NCI-H2196 (cell line): ENCODE results near the gene SPTLC3.

ENCODE experiments used
- DNase-seq: peaks from one replicate; lab custom pipeline; 2025; ENCODE audit not compliant: unreplicated experiment; lab: John Stamatoyannopoulos, UW

Gene SPTLC3

DNA sequence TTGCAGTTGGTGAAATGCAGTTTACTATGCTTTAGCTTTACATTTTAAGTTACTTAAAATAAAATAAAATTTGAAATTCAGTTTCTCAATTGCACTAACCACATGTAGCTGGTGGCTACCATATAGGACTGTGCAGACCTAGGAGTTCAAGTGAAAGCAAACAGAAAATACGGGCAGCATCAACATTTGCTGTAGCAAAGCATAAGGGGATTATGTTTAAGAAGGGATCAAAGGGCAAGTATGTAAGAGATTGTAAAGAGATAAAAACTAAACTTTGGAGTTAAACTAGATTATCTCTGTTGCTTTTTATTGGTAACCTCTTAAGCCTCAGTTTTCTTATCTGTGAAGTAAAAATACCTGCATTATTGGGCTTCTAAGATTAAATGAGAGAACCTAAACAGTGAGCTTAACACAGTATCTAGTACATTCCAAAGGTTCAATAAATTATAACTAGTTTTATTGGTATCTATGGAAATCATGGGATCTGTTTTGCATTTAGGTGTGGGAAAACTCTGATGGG lies 81.2 kb downstream of the SPTLC3 start:
- DNase-seq, result no peak

DNA sequence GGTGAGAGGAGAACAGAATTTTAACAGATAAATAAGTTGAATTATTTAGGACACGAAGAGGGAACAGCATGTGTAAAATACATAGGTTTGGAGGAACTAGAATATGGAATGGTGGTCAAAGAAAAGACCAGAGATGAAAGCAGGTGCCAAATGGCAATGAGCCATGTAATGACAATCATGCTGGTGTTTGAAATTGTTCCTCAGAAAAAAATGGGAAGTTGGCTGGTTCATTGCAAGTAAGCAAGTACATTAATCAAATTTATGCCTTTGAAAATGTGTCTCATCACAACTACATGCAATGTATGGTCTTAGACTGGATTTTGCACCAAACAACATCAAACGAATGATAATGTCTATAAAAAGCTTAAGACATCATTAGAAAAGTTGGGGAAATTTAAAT lies 83.3 kb downstream of the SPTLC3 start:
- DNase-seq, result no peak

DNA sequence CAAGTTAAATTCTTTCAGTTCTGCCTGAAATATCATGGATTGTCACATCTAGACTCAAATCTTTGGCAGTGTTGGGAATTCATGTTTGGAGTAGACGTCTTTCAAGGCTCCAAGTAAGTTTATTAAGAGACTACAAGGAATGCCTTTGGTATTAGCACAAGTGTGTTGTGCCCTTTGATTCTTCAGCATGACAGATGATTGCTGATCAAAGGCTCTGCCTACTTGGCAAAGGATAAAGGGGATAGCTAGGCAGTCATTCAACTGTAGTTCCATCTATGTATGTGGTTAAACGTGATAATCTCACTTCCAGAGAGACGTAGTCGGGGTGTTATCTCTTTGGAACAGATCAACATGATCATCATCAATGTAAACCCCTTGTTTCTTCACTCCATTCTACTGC lies 86.2 kb downstream of the SPTLC3 start:
- no peak for DNase-seq

DNA sequence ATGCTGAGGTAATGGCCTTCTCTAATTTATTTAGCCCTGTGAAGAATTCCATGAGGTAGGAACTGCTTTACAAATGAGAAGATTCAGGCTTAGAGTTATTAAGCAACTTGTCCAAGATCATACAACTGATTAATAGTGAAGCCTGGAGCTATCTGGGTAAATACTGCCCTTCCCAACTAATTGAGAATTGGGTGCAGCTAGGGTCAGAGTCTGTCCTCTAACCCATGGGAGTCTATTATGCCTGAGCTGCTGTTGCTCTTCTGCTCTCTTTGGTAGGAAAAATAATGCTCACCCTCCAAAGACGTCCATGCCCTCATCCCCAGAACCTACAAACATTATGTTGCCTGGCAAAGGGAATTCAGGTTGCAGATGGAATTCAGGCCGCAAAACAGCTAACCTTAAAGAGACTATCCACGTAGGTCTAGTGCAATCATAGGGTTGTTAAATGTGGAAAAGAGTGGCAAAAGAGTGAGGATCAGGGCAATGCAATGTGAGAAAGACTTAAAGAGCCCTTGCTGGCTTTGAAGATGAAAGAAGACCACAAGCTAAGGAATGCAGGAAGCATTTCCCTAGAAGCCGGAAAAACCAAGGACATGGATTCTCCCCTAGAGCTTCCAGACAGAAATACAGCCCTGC lies 90.1 kb downstream of the SPTLC3 start:
- DNase-seq, result no peak

DNA sequence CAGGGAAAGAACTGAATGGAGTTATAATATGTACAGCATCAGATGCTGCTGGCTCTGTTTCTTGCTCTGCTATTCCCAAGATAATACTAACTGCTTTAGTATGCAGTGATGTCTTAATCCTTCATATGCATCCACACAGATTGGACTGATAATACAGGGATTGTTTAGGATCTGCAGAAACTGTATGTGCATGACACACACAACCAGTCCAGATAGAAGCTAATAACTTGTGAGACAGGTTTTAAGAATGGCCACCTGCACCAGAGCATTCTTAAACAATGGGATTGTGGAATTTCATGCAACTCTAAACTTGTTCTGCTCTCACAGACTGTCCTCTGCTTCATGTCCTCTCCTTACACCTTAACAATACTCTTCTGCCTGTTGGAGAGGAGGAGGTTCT lies 90.9 kb downstream of the SPTLC3 start:
- no peak for DNase-seq

DNA sequence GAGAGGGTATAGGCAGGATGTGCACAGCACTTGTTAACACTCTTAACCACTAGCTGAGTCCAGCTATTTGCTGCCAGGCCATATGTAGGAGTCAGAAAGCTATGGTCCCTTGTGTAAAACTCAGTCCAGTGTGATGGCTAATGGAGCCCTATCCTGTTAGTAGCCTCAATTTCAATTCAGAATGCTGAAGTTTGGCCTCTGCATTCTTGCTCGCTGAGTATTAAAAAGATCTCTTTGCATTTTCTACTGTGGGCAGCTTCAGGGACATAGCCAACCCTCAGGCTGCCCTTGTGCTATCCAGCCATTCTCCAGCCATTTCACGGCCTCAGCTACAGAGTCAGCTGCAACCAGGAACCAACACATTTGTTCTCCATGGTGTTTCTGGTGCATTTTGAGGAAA lies 92.5 kb downstream of the SPTLC3 start:
- no peak for DNase-seq

DNA sequence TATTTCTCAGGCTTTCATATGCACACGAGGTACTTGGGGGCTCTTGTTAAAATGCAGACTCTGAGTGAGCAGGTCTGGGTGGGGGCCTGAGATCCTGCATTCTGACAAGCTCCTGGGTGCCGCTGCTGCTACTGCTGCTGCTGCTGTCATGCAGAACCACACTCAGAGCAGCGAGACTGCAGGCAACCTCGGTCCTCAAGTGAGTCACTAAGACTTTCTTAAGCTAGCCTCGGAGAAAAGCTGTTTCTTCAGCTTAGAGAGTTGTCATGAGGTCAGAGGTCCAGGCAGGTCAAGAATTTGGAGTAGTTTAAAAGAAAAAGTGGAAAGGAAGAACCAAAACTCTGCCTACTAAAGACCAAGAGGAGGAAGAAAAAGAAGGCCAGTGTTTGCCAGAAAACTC lies 92.9 kb downstream of the SPTLC3 start:
- DNase-seq, result no peak

DNA sequence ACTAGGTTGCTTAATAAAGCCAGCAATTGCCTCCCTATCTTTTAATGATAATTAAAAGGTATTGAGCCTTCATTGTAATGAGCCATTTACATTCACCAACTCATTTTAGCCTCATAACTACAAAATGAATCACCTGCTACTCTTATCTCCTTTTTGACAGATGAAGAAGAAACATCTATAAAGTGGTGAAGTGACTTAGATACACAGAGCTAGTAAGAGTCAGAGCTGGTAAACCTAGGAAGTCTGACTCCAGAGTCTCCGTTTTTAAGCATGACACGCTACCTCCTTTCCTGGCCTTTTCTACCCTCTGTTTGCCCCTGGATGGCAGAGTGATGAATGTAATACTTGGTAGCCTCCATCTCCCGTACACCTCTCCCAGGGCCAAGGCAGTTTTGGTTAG lies 93.5 kb downstream of the SPTLC3 start:
- no peak for DNase-seq

DNA sequence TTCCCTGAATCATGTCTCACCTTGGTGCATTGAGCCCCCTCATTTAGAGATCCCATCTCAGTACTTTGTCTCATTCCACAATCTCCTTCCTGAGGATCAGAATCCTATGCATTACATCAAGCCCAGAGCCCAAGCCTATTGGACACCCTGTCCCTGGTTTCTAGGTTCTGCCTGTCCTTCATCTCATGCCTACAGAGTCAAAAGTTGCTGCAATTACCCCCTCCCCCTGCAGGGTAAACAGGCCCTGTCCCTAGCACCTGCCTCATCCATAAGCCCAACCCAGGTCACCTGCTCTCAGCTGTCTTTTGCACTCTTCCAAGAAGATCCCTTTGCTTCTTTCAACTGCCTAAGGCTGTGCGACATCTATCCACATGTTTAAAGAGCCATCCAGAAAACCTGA lies 93.9 kb downstream of the SPTLC3 start:
- DNase-seq, result no peak

DNA sequence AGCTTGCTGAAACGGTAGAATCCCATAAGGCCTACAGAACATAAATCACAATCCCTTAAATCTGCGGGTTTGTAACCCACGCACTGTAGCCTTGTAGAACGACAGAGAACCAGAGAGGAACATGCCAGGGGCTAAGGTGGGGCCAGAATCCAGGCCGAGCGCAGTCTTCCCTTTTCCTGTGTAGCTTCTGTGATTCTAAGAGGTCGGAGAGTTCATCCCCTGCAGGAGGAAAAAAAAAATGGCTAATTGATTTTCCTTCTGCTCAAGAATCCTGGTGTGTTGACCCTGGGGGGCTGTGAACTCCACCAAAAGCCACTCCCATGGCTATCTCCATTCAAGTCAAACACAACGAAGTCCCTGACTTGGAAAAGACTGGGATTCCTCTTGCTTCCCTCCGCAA lies 96.3 kb downstream of the SPTLC3 start:
- no peak for DNase-seq

DNA sequence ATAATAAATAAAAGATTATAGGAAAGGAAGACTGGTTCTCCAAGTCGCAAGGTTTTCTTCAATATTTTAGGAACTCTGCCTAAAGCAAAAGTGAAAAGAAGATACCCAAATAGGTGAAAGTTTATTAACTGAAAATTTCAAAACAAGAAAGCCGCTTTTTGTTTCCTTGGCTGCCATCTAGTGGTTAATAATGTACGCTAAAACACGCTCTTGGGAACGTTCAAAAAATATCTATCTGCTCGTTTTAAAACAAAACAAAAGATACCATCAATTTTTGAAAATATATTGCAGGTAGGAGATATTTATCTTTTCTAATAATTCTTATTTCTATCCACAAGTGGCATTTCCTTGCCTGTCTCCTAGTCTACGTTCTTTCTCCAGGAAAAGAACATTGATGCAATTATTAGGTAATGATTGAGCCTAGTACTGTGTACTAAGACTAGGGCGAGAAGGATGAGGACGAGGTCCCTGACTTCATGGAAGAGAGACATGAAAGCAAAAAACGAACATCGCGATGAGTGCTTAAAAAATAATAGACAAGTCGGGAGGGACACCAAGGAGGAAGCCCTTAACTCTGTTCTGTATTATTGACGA lies 97.2 kb downstream of the SPTLC3 start:
- DNase-seq, result peak; percentile 44

DNA sequence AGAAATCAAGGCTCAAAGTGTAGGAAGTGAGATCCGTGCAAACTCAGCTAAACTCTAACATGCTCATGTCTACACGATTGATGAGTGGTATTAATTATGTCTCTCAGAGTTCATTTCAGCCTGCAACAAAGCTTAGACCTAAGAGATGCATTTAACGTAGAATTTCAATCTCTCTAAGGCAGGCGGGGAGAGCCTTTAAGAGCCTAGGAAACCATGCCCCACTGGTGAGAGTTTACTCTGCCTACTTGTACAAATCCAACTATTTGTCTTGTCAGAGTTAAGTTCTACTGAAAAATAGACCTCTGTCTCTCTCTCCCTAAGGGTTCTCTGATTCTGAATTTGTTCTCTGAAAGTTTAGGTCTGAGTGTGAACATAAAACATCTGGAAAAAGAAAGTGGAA lies 100.9 kb downstream of the SPTLC3 start:
- DNase-seq, result no peak

DNA sequence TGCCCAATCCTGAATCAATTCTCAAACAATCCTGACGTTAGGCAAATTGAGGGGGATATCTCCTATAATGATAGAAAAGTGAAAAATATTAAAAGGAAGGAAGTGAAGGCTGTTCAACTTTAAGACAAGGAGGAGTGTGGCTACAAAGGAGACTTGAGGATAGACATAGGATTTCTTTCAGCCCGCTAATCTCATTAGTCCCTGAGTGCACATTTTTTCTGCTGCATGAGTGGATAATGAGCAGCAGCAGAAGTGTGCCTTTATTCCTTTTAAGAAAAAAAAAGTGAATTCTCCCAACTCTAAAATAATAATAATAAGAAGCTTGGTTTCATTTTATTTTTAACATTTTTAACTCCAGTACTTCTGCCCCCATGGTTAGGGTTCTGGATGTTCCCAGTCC lies 102.0 kb downstream of the SPTLC3 start:
- DNase-seq, result no peak

DNA sequence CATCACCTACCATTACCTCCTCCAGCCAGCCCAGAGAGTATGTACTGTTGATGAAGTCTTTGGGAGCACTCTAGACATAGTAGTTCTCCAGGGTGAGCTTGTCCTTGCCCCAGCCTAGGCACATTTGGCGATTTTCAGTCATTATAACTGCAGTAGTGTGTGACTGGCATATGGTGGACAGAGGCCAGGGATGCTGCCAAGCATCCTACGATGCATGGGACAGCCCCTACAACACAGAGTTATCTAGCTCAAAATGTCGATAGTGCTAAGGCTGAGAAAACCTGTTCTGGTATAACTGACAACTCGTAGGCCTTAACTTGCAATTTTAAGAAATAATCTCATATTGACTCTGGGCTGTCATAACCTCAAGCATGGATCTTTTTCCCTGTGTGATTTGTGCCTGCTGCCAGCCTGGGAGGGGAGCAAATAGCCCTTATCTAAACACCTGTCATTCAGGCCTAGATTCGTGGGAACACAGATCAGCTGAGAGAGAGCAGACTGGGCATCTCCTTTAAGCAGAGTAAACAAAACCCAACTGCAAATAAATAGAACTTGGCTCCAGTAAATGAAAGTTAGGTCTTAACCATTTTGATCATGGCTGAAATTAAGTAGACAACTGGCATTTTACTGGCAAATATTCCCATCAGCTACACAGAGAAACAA lies 102.6 kb downstream of the SPTLC3 start:
- DNase-seq, result no peak

DNA sequence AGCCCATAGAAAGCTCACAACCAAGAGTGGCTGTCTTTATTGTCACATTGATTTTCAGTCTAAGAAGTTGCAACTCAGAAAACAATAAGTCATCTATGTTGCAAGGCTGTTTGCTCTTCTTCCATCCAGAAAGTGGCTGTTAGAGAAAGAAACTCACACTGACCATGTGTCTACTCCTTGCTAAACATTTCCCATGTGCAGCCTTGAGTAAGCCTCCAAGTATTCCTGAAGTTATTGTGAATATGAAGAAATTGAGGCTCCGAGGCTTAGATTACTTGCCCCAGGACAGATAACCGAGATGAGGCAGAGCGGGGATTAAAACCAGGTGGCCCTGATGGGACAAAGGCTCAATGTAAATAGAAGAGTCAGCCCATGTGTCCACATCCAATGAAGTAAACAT lies 105.0 kb downstream of the SPTLC3 start:
- DNase-seq, result no peak

DNA sequence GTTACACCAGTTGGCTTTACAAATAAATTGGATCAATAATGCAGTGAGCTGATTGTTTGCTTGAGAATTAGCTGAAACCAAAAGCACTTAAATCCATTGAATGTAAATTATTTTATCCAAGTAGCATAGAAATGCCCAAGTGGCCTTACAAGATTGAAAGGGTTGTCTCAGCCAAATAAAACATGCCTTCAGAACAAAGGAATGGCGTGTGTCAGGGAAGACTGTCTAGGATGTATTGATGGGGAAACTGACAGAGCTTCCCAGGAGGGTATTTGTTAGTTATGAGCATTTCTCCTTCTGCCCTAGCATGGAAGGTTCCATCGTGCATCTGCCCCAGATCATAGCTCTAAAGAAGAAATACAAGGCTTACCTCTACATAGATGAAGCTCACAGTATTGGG lies 108.4 kb downstream of the SPTLC3 start:
- DNase-seq, result no peak

DNA sequence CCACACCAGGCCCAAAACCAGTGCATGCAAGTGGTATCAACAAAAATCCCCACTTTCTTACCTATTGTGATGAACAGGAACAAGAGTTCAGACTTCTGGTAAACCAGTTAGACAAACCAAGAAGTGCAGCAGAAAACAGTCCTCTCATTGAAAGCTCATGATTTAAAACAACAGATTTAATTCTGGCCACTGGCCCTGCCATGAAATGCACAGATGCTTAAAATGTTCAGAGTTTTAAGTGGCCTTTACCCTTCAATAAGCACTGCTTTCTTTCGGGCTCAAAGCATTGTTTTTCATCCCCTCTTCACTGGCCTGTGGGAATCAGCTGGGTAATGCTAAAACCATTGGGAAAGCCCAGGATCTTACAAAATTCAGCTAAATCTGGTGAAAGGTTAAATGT lies 109.9 kb downstream of the SPTLC3 start:
- DNase-seq, result no peak

DNA sequence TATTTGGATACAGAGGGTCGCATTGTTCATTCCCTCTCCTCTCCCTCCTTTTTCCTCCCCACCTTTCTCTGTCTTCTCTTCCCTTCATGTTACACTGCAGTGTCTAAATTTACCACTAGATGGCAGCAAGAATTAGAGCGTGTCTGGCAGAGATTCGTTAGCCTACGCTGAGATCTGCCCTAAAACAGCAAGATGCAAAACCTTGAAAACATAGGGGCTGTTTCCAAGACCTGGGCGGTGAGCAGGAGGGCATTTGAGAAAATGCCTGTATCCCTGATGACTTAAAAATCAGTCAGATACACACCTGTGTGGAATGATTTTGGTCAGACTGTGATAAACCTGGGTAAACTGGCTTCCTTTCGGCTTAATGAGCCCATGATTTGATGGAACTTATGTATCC lies 110.8 kb downstream of the SPTLC3 start:
- DNase-seq, result peak; percentile 67

DNA sequence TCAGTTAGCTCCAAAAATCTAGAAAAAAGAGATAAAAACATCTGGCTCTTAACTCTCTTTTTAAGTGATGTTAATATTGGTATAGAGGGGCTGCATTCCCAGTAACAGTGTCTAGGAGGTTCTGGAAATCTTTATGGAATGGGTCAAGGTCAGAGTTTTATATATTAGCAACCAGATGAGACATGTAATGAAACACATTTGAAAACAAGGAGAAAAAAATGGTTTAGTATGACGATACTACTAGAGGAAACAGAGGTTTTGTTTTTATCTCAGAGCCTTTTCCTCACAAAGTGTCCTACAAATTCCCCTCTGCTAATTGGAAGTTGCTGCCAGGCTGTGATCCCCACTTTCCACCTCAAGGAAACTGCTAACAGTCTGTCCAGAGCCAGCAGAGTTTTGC lies 111.7 kb downstream of the SPTLC3 start:
- DNase-seq, result no peak

DNA sequence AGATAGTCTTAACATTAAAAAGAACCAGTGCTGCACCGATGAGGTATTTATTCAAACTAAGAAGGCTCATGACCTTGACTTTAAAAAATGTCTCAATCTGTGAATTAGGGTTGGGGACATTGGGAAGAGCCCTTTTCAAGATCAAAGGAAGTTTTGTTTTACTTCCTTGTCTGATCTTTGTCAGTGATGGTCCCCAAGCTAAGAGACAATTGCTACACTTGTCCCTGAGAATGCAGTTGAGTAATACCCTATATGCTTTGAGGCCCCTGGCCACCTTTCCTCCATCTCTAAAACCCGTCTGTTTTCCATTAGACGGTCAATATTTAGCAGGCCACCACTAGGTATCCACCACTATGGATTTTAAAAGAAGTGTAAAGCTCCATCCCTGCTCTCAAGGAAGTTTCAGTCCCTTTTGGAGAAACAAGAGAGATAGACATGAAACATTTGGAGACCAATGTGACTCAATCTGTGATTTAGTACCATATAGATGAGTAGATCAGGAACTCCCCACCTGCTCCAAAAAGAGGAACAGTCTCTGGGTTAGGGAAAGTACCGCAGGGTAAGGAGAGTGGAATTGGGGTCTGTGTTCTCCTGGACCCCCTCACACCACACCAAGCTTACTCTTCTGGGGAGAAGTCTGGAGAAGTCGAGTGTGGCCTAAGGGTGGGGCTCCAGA lies 113.2 kb downstream of the SPTLC3 start:
- DNase-seq, result no peak

DNA sequence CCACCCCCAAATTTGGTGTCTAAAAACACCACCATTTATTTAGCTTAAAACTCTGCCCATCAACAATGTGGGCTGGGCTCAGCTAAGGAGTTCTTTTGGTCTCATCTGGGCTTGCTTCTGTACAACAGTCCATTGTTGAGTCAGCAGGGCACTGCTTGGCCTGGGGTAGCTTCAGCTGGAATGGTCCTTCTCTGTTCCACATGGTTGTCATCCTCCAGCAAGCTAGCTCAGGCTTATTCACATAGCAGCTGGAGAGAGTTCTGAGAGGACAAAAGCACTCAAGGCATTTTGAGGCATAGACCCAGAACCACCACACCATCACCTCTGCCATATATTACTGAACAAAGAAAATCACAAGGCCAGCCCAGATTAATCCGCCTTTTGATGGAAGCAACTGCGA lies 116.7 kb downstream of the SPTLC3 start:
- no peak for DNase-seq

DNA sequence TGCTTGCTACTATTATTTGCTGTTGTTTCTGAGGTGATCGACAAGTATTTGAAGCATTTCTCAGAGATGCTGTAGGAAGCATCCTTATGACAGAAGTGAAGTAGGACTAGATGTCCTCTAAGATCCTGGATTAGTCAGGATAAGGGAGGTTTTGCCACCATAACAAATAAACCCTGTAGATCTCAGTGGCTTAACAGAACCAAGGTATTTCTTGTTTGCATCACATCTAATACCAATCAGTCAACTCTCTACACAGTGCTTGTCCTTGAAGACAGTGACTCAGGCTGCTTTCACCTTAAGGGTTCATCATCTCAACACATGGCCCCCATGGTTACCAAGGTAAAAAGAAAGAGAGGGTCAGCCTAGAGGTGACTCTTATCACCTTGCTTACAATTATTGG lies 119.4 kb downstream of the SPTLC3 start:
- DNase-seq, result no peak
